T-helper 17 cell (primary cell): ENCODE results near the gene ZNF569. TPM values are rescaled to one million over a fixed set of nuclear protein-coding genes. Genes with fewer than 3 reads are reported as not detected.
"Not testable (repeated sequence)": the region's sequence is repeated elsewhere in the genome, so short reads cannot be mapped to it uniquely, and the experiment has no call there.

Experiments
- ATAC-seq: fragments of 150-1000 bp; cut with Tn5 transposase; 2 replicates; pipeline ENCODE4 v1.10.0; 2021; ENCODE audit warnings: mild to moderate bottlenecking, moderate library complexity
- DNase-seq, 3 donors: peaks; one replicate each; pipeline versions ENCODE4 v3.0.0 to v3.0.0-alpha.2; 2020 to 2021
- H3K9me3 ChIP-seq: one replicate; pipeline ENCODE4 v1.7.0; 2013; ENCODE audit warnings: low read length, mild to moderate bottlenecking; ENCODE audit not compliant: control insufficient read depth, poor library complexity, severe bottlenecking
- H3K27ac Mint-ChIP-seq: one replicate; pipeline ENCODE4 v1.8.0; 2022; ENCODE audit warnings: mild to moderate bottlenecking, moderate library complexity, mixed read lengths
- H3K27me3 Mint-ChIP-seq: one replicate; pipeline ENCODE4 v1.8.0; 2022; ENCODE audit warnings: mixed read lengths
- H3K36me3 Mint-ChIP-seq: one replicate; pipeline ENCODE4 v1.8.0; 2022; ENCODE audit warnings: low read depth, mixed read lengths
- H3K4me1 Mint-ChIP-seq: one replicate; pipeline ENCODE4 v1.8.0; 2022; ENCODE audit warnings: mild to moderate bottlenecking, mixed read lengths
- H3K4me3 Mint-ChIP-seq: one replicate; pipeline ENCODE4 v1.8.0; 2022; ENCODE audit warnings: mild to moderate bottlenecking, moderate library complexity, mixed read lengths
- total RNA-seq, 4 donors: library from RNA in 2 of 4; stranded (reverse) in 2 of 4; gene quantifications; one replicate each; pipeline ENCODE4 v1.2.3 and lab custom pipeline; 2022 to 2026

Gene ZNF569
- total RNA-seq, 2 donors from 2014 or later = 7.2 to 8.6 TPM

DNA sequence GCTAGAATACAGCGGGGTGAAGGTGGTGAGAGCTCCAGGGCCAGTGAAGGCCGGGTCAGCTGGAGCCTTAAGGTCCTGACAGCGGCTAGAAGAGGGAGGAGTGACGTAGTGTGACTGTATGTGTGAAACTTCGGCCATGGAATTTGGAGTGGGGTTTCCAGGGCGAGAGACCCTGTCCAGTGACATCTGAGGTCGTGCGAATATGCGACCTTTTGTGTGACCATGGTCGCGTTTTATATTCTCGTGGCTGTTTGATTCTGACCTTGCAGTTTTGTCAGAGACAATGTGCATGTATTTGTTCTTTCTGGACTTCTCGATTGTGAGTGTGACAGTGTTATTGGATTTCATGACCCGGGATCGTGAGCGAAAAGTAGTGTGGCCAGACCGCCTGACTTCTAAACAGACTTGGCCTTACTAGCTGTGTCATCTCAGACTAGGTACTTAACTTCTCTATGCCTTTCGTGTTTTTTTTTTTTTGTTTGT, 405 bp upstream of the ZNF569 start:
- peaks cover 4% of the 10 kb centered on the region for H3K9me3 ChIP-seq
- ATAC-seq (no peak), DNase-seq (no peak)
- Mint-ChIP-seq H3K4me3 (peak overlapping the region; percentile 88), H3K4me1 (peaks cover 10% of the 10 kb centered on the region), H3K27me3 (no peaks in the 10 kb centered on the region), H3K36me3 (peaks cover 7% of the 10 kb centered on the region), H3K27ac (peak overlapping the region; percentile 86)

DNA sequence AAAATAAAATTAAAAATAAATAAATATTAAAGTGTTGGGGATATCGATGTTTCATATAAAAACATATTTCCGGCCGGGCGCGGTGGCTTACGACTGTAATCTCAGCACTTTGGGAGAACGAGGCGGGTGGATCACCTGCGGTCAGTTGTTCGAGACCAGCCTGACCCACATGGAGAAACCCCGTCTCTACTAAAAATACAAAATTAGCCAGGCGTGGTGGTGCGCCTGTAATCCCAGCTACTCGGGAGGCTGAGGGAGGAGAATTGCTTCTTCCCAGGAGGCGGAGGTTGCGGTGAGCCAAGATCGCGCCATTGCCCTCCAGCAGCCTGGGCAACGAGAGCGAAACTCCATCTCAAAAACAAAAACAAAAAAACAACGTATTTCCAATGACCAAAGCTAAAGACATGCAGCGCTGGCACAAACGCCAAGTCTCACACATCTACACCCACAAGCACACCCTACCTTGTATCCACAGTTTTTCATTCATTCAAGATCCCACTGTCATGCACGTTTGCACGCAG, 907 bp downstream of the ZNF569 start:
- H3K9me3 ChIP-seq = peaks cover 14% of the 10 kb centered on the region
- Mint-ChIP-seq H3K27ac (peak overlapping the region; percentile 86), H3K4me3 (peak overlapping the region; percentile 88), H3K4me1 (peaks cover 10% of the 10 kb centered on the region), H3K27me3 (no peaks in the 10 kb centered on the region), H3K36me3 (peaks cover 7% of the 10 kb centered on the region)
- DNase-seq (no peak), ATAC-seq (no peak)

DNA sequence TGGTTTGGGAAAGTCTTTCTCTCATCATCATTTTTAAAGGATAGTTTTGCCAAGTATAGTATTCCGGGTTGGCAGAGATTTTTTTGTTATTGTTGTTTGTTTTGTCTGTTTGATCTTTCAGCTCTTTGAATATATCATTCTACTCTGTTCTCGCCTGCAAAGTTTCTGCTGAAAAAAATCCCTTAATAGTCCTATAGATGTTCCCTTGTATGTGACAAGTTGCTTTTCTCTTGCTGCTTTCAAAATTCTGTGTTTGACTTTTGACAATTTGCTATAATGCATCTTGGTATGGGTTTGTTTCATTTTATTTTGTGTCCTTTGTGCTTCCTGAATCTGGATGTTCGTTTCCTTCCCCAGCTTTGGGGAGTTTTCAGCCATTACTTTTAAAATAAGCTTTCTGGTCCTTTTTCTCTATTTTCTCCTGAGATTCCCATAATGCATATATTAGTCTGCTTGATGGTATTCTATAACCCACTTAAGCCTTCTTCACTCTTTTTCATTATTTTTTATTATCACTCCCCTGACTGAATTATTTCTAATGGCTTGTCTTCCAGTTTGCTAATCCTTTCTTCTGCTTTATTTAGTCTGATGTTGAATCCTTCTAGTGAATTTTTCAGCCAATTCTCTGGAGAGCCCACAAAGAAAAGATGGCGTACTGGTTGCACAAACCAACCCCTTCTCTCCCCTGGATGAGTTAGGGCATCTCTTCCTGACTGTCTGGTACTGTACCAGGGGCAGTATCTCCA, 14.6 kb downstream of the ZNF569 start:
- ATAC-seq (no peak), DNase-seq (no peak)
- no peaks in the 10 kb centered on the region for H3K4me1 Mint-ChIP-seq
- H3K27ac Mint-ChIP-seq = no peak overlapping the region
- H3K36me3 Mint-ChIP-seq = peaks cover 5% of the 10 kb centered on the region
- H3K4me3 Mint-ChIP-seq = no peak overlapping the region
- peaks cover 56% of the 10 kb centered on the region for H3K9me3 ChIP-seq
- no peaks in the 10 kb centered on the region for H3K27me3 Mint-ChIP-seq

DNA sequence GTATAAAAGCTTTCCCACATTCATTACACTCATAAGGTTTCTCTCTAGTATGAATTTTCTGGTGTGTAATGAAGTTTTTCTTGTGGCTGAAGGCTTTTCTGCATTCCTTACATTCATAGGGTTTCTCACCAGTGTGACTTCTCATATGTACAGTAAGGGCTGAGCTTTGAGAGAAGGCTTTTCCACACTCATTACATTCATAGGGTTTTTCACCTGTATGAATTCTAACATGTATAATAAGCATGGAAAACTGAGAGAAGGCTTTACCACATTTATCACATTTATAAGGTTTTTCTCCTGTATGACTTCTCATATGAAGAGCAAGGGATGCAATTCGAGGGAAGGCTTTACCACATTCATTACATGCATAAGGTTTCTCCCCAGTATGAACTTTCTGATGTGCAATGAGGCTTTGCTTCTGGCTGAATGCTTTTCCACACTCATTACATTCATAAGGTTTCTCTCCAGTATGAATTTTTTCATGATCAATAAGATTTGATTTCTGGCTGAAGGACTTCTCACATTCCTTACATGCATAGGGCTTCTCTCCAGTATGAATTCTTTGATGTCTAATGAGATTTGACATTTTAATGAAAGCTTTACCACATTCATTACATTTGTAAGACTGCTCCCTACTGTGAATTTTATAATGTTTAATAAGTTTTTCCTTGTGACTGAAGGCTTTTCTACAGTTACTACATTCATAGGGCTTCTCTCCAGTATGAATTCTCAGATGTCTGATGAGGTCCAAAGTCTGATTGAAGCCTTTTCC, 53.7 kb downstream of the ZNF569 start:
- H3K9me3 ChIP-seq = peaks cover 34% of the 10 kb centered on the region

DNA sequence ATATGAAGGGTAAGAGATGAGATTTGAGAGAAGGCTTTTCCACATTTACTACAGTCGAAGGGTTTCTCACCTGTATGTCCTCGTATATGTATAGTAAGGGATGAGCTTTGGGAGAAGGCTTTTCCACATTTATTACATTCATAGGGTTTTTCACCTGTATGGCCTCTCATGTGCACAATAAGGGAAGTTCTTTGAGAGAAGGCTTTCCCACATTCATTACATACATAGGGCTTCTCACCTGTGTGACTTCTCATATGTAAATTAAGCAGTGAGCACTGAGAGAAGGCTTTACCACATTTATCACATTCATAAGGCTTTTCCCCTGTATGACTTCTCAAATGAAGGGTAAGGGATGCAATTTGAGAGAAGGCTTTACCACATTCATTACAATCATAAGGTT, 54.5 kb downstream of the ZNF569 start:
- Mint-ChIP-seq H3K4me3 (no peak overlapping the region), H3K27ac (no peak overlapping the region), H3K27me3 (no peaks in the 10 kb centered on the region), H3K36me3 (peaks cover 4% of the 10 kb centered on the region), H3K4me1 (no peaks in the 10 kb centered on the region)
- H3K9me3 ChIP-seq = peaks cover 30% of the 10 kb centered on the region
- no peak for DNase-seq
- ATAC-seq = no peak

More for the DNA sequence above, 53.7 kb downstream of the ZNF569 start:
- peaks cover 4% of the 10 kb centered on the region for H3K36me3 Mint-ChIP-seq
- no peaks in the 10 kb centered on the region for H3K4me1 Mint-ChIP-seq
- H3K27me3 Mint-ChIP-seq = no peaks in the 10 kb centered on the region
- H3K4me3 Mint-ChIP-seq = no peak overlapping the region
- DNase-seq (no peak), ATAC-seq (no peak)
- no peak overlapping the region for H3K27ac Mint-ChIP-seq

DNA sequence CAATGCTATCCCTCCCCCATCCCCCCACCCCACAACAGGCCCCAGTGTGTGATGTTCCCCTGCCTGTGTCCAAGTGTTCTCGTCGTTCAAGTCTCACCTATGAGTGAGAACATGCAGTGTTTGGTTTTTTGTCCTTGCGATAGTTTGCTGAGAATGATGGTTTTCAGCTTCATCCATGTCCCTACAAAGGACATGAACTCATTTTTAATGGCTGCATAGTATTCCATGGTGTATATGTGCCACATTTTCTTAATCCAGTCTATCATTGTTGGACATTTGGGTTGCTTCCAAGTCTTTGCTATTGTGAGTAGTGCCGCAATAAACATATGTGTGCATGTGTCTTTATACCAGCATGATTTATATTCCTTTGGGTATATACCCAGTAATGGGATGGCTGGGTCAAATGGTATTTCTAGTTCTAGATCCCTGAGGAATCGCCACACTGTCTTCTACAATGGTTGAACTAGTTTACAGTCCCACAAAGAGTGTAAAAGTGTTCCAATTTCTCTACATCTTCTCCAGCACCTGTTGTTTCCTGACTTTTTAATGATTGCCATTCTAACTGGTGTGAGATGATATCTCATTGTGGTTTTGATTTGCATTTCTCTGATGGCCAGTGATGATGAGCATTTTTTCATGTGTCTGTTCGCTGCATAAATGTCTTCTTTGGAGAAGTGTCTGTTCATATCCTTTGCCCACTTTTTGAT, 61.0 kb downstream of the ZNF569 start:
- H3K9me3 ChIP-seq, H3K4me3 Mint-ChIP-seq, H3K27ac Mint-ChIP-seq, DNase-seq, H3K36me3 Mint-ChIP-seq, H3K27me3 Mint-ChIP-seq, H3K4me1 Mint-ChIP-seq, ATAC-seq: not testable (repeated sequence)

DNA sequence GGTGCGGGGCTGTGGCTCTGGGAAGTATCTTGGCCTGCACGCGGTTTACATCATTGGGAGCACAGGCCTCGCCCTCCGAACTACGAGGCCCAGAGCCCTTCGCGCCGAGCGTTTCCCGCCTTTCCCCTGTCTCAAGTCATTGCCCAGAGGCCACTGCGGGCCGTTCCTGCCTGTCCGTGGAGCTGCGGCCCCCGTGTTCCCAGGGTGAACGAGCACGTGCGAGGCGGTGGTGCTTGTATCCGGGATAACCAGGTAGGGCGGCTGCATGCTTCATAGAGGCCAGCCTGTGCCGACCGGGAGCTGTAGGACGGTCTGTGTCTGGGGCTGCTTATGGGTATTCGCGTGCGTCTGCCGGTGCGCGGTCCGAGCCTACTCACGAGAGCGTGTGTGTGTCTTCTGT, 63.8 kb downstream of the ZNF569 start:
- H3K4me3 Mint-ChIP-seq = no peak overlapping the region
- H3K4me1 Mint-ChIP-seq = no peaks in the 10 kb centered on the region
- ATAC-seq = no peak
- no peak overlapping the region for H3K27ac Mint-ChIP-seq
- H3K36me3 Mint-ChIP-seq = no peaks in the 10 kb centered on the region
- H3K9me3 ChIP-seq = peaks cover 9% of the 10 kb centered on the region
- no peak for DNase-seq
- H3K27me3 Mint-ChIP-seq = no peaks in the 10 kb centered on the region

DNA sequence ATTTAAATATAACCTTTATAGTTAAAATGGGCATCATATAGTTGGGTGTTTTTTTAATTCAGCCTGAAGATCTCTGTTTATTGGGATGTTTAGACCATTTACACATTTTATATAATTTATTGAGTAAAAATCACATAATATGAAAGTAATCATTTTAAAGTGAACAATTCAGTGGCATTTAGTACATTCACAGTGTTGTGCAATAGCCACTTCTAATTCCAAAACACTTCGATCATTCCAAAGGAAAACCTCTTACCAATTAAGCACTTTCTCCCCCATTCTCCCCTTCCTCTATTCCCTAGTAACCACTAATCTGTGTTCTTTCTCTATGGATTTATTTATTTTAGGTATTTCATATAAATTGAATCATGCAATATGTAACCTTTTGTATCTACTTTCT, 66.2 kb downstream of the ZNF569 start:
- no peak for ATAC-seq
- no peak overlapping the region for H3K4me3 Mint-ChIP-seq
- no peaks in the 10 kb centered on the region for H3K27me3 Mint-ChIP-seq
- no peak for DNase-seq
- H3K9me3 ChIP-seq = peaks cover 9% of the 10 kb centered on the region
- no peak overlapping the region for H3K27ac Mint-ChIP-seq
- no peaks in the 10 kb centered on the region for H3K36me3 Mint-ChIP-seq
- H3K4me1 Mint-ChIP-seq = no peaks in the 10 kb centered on the region

DNA sequence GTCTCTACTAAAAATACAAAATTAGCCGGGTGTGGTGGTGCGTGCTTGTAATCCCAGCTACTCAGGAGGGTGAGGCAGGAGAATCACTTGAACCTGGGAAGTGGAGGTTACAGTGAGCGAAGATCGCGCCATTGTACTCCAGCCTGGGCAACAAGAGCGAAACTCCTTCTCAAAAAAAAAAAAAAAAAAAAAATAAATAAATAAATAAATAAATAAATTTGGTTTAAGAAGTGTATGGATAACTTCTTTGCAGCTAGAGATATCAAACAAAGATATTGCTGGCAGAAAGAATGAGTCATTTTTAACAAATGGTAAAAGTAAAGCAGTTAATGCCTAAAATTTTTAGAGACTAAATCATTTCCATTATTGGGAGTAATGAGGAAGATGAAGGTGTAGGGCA, 75.8 kb downstream of the ZNF569 start:
- DNase-seq, H3K4me1 Mint-ChIP-seq, H3K27ac Mint-ChIP-seq, H3K36me3 Mint-ChIP-seq, H3K27me3 Mint-ChIP-seq, H3K4me3 Mint-ChIP-seq, ATAC-seq: not testable (repeated sequence)
- H3K9me3 ChIP-seq = peaks cover 48% of the 10 kb centered on the region

DNA sequence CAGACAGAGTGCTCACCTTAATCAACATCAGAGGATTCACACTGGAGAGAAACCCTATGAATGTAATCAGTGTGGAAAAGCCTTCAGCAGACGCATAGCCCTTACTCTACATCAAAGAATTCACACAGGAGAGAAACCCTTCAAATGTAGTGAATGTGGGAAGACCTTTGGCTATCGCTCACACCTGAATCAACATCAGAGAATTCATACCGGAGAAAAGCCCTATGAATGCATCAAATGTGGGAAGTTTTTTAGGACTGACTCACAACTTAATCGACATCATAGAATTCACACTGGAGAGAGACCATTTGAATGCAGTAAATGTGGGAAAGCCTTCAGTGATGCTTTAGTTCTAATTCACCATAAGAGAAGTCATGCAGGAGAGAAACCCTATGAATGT, 78.0 kb downstream of the ZNF569 start:
- Mint-ChIP-seq H3K27me3 (no peaks in the 10 kb centered on the region), H3K4me3 (no peak overlapping the region), H3K4me1 (no peaks in the 10 kb centered on the region), H3K27ac (no peak overlapping the region), H3K36me3 (peaks cover 8% of the 10 kb centered on the region)
- ATAC-seq = no peak
- no peak for DNase-seq
- H3K9me3 ChIP-seq = peaks cover 64% of the 10 kb centered on the region

DNA sequence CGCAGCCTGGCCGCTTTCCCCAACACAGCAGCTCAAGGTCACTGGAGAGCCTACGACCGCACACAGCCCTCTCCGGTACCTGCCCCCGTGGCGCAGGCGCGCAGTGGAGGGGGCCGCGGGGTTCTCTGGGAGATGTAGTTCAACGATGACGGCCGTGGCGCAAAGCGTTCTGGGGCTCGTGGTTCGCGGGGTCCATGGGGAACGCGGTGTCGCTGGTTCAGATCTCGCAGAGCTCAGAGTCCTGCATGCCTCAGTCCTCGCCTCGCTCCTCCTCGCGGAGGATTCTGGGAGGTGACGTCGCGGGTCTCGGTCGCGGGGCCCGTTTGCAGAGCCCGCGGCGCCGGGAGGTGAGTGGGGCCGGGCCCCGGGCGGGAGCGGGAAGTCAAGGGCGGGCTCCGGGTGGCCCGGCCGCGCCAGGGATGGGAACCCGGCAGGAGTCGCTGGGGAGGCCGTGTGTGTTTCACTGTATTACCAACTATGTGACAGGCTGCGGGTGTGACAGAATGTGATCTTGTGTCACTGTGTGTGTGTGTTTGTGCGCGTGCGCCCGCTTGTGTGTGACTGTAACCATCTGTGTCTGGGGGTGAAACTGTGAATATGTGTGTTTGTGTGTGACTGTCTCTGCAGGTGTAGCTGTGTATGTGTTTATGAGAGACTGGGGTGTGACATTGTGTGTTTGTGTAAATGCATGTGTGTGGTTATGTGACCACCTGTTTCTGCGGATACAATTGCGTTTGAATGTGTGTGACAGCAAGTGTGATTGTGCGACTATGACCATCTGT, 96.2 kb downstream of the ZNF569 start, which contains the start of gene ZNF527:
Gene ZNF527, plus strand, starts transcription at position 220 of the 782 bp plus-strand sequence. CDS start 3,100 bp downstream, outside the sequence.
- H3K4me3 Mint-ChIP-seq = peak within 1 kb of the TSS; percentile 94
- H3K4me1 Mint-ChIP-seq = peaks cover 9% of the 10 kb centered on the region
- peaks cover 2% of the 10 kb centered on the region for H3K9me3 ChIP-seq
- DNase-seq (peak; percentile 92 to 97 (median 95)), ATAC-seq (peak; percentile 98)
- peak within 1 kb of the TSS; percentile 89 for H3K27ac Mint-ChIP-seq
- H3K27me3 Mint-ChIP-seq = no peaks in the 10 kb centered on the region
- no peaks in the 10 kb centered on the region for H3K36me3 Mint-ChIP-seq

DNA sequence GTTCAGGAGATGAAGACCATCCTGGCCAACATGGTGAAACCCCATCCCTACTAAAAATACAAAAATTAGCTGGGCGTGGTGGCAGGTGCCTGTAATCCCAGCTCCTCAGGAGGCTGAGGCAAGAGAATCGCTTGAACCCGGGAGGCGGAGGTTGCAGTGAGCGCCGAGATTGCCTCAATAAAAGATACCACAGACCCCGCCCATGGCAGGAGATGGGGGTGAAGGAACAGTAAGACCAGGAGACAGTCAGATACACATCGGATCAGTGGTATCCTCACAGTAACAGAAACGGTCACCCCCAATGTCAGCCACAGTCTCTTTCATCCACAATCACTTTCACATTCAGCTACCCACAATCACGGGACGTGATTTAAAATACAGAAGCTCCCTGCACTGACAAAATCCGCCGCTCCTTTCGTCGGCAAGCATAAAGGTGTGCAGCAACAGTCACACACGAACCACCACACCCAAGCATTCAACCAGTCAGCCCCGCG, 96.8 kb downstream of the ZNF569 start:
- not testable (repeated sequence) for H3K9me3 ChIP-seq, H3K27me3 Mint-ChIP-seq, H3K36me3 Mint-ChIP-seq, H3K4me1 Mint-ChIP-seq, DNase-seq
- Mint-ChIP-seq H3K27ac (peak overlapping the region; percentile 89), H3K4me3 (peak overlapping the region; percentile 94)
- ATAC-seq = peak; percentile 48
